Esophagus muscularis mucosa (tissue), 4 donors: ENCODE data around the gene N4BP2L2. TPM values are rescaled to one million over a fixed set of nuclear protein-coding genes. Genes with fewer than 3 reads are reported as not detected.

Source experiments
- DNase-seq: peaks from one replicate; pipeline ENCODE4 v3.0.0-alpha.2; 2017; ENCODE audit errors: extremely low spot score
- H3K27ac ChIP-seq, 4 donors: fragments of 200-600 bp; sonication (generic); replicated peaks in 1 of 4; 1 replicate in 3 of 4; 2 replicates in 1 of 4; pipeline ENCODE4 v1.5.1; 2016 to 2019; ENCODE audit warnings: mild to moderate bottlenecking in 1 of 4
- H3K27me3 ChIP-seq, 4 donors: fragments of 200-600 bp; sonication (generic); one replicate each; pipeline versions ENCODE4 v1.5.1 to v1.6.0; 2016 to 2019
- H3K36me3 ChIP-seq, 4 donors: fragments of 200-600 bp; sonication (generic); one replicate each; pipeline ENCODE4 v1.5.1; 2016 to 2019
- H3K4me1 ChIP-seq, 4 donors: fragments of 200-600 bp; sonication (generic); one replicate each; pipeline ENCODE4 v1.5.1; 2016 to 2019
- H3K4me3 ChIP-seq, 4 donors: fragments of 200-600 bp; sonication (generic); 1 replicate in 2 of 4; 2 replicates in 2 of 4; pipeline ENCODE4 v1.5.1; 2016 to 2019; ENCODE audit warnings: mild to moderate bottlenecking in 4 of 4, moderate library complexity in 1 of 4
- H3K9me3 ChIP-seq, 4 donors: fragments of 200-600 bp; sonication (generic); 1 replicate in 3 of 4; 2 replicates in 1 of 4; pipeline ENCODE4 v1.5.1; 2016 to 2019
- EP300 ChIP-seq: sonication (generic); formaldehyde crosslinking; IDR thresholded peaks from one replicate; pipeline ENCODE4 v1.6.1; 2017; ENCODE audit warnings: antibody characterized with exemption
- POLR2A ChIP-seq: fragments of 450-650 bp; IDR thresholded peaks from one replicate; pipeline ENCODE4 v1.6.1; 2017; ENCODE audit warnings: antibody characterized with exemption, moderate library complexity, mild to moderate bottlenecking, low read depth
- POLR2AphosphoS5 ChIP-seq, 2 donors: sonication (generic); formaldehyde crosslinking; IDR thresholded peaks; one replicate each; pipeline ENCODE4 v1.6.1; 2017; ENCODE audit warnings: antibody characterized with exemption in 2 of 2
- WGBS: methylation state at CpG from one replicate; pipeline ENCODE4 v1.1.5; 2018; 5-methylcytosine and 5-hydroxymethylcytosine counted together
- intact Hi-C: fragments of 100-400 bp; cut with DNase I; formaldehyde crosslinking; loops from one replicate; pipeline ENCODE4 v1.15.1; 2023
- small RNA-seq, 3 donors: library from RNA; depleted of rRNA; stranded (forward); fragments of <200 nt; gene quantifications; one replicate each; pipeline ENCODE3, GENCODE V24; 2016
- total RNA-seq, 4 donors: library from RNA; depleted of rRNA; stranded (reverse); fragments of >200 nt; gene quantifications; one replicate each; pipeline versions ENCODE4 v1.1.0 to v1.2.1, GENCODE V29; 2016
- TF ChIP-seq, protein P1 (sequence below), 3 experiments: fragments of 200-600 bp in 2 of 3; fragments of 450-650 bp in 1 of 3; sonication (generic) in 2 of 3; IDR thresholded peaks; one replicate each; pipeline ENCODE4 v1.5.1; 2017 to 2019; ENCODE audit warnings: antibody characterized with exemption in 3 of 3, mild to moderate bottlenecking in 2 of 3, moderate library complexity in 1 of 3

N4BP2L2 gene
- total RNA-seq, 4 donors from 2014 or later = 81.2 to 198 (median 106) TPM

DNA sequence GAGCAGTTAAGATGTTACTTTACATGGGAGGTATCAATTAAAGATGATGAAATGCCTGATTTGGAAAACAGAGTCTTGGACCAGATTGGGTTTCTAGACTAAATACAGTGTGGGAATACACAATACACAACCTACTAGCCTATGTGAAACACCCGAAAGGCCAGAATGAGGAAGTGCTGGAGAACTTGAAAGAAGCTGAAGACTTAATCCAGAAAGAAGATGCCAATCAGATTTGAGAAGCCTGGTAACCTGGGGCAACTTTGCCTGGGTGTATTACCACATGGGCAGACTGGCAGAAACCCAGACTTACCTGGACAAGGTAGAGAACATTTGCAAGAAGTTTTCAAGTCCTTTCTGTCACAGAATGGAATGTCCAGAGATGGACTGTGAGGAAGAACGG, 153.9 kb downstream of the N4BP2L2 start:
- H3K27me3 ChIP-seq = no peaks in the 10 kb centered on the region
- no peaks in the 10 kb centered on the region for H3K4me1 ChIP-seq
- H3K9me3 ChIP-seq = no peaks in the 10 kb centered on the region
- H3K36me3 ChIP-seq = no peaks in the 10 kb centered on the region
- 91% methylated on average over 2 of the region's 2 CpGs for WGBS
- DNase-seq = no peak
- no peak overlapping the region for H3K4me3 ChIP-seq
- intact Hi-C loops = loop anchor here (10.0 kb wide), 1 partner anchor 190 kb away; no protein-coding TSS in a partner anchor
- no peak overlapping the region for H3K27ac ChIP-seq
- TF ChIP-seq POLR2A (no peak), POLR2AphosphoS5 (IDR thresholded peaks at IDR 0.05) (no peak), EP300 (no peak)
- TF ChIP-seq, protein P1, sequence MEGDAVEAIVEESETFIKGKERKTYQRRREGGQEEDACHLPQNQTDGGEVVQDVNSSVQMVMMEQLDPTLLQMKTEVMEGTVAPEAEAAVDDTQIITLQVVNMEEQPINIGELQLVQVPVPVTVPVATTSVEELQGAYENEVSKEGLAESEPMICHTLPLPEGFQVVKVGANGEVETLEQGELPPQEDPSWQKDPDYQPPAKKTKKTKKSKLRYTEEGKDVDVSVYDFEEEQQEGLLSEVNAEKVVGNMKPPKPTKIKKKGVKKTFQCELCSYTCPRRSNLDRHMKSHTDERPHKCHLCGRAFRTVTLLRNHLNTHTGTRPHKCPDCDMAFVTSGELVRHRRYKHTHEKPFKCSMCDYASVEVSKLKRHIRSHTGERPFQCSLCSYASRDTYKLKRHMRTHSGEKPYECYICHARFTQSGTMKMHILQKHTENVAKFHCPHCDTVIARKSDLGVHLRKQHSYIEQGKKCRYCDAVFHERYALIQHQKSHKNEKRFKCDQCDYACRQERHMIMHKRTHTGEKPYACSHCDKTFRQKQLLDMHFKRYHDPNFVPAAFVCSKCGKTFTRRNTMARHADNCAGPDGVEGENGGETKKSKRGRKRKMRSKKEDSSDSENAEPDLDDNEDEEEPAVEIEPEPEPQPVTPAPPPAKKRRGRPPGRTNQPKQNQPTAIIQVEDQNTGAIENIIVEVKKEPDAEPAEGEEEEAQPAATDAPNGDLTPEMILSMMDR (IDR thresholded peaks at IDR 0.05) = no peak

DNA sequence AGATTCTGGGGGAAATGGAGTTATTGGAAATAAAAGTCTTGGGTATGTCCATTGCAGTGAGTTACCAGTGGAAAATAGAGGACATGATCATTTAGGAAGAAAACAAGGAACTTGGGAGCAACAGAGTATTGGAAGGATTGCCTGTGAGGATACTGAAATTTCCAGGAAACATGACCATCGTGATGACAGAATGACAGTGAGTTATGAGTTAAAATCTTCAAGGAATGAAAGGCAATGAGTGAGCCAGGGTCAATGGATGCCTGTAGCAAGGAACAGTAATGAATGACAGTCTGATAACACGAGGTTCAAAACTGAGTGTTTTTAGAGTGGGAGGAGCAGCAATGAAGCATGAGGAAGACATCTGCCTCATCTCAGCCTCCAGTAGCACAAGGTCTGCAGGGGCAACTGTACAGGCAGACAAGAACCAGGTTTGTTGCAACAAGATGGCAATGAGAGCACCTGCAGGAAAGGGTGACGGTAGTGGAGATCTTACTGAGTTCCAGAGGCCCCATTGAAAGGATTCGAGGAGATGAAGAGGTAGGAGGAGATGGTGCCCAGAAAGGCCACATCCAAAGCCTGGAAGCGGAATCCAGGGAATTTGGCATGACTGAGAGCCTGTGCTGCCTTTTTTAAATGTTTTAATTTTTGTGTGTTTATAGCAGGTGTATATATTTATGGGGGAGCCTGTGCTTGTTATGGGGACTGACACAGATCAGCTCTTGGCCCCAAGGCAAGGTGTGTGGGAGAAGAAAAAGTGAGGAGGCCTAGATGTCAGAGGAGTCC, 154.6 kb downstream of the N4BP2L2 start:
- 74% methylated on average over 5 of the region's 5 CpGs for WGBS
- Histone ChIP-seq H3K27me3 (no peaks in the 10 kb centered on the region), H3K9me3 (no peaks in the 10 kb centered on the region), H3K27ac (no peak overlapping the region), H3K36me3 (no peaks in the 10 kb centered on the region), H3K4me3 (no peak overlapping the region), H3K4me1 (no peaks in the 10 kb centered on the region)
- TF ChIP-seq POLR2AphosphoS5 (IDR thresholded peaks at IDR 0.05) (no peak), EP300 (no peak), POLR2A (no peak)
- TF ChIP-seq, protein P1 (IDR thresholded peaks at IDR 0.05) = no peak
- intact Hi-C loops = loop anchor here (10.0 kb wide), 1 partner anchor 191 kb away; no protein-coding TSS in a partner anchor
- DNase-seq = no peak

Small RNA genes lying within 50 kb of the gene (small RNA-seq; reads per million reads assigned to genes)
- 0 reads per million in 3 donors for gene RF00190

Other genes starting within 250 kb of the N4BP2L2 start
- gene ZAR1L, start 223.4 kb downstream of the N4BP2L2 start, total RNA-seq = not detected
- under 1 TPM; 0.32 to 0.83 (median 0.38) TPM for gene BRCA2, start 223.3 kb downstream of the N4BP2L2 start, total RNA-seq
- 10 to 100 TPM in 3 of 4 donors, 1 to 10 TPM in 1; 9.0 to 19.6 (median 11.6) TPM for gene N4BP2L1, start 110.7 kb downstream of the N4BP2L2 start, total RNA-seq
- 10 to 100 TPM; 33.1 to 58.6 (median 42.4) TPM for gene PDS5B, start 47.7 kb upstream of the N4BP2L2 start, total RNA-seq